Measurements from ENCODE around the gene SNAP47.

The SNAP47 gene

DNA sequence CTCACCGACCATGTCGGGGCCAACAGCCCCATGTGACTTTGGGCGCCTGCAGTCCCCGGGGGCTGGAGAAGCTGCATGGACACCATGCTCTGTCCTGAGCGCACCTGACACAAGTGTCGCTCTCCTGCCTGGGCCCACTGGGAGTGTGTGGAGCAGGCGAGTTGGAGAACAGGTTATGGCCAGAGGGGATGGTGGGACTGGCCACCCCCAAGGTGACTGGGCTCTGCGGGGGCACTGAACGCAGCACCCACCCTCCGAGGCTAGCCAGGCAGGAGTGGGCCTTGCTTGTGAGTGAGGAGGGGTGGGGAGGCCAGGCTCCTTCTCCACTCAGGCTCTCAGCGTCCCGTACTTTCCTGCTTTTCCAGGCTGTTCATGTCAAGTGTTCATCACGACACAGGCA, 35.6 kb downstream of the SNAP47 start:
- TF ChIP-seq, protein P1, sequence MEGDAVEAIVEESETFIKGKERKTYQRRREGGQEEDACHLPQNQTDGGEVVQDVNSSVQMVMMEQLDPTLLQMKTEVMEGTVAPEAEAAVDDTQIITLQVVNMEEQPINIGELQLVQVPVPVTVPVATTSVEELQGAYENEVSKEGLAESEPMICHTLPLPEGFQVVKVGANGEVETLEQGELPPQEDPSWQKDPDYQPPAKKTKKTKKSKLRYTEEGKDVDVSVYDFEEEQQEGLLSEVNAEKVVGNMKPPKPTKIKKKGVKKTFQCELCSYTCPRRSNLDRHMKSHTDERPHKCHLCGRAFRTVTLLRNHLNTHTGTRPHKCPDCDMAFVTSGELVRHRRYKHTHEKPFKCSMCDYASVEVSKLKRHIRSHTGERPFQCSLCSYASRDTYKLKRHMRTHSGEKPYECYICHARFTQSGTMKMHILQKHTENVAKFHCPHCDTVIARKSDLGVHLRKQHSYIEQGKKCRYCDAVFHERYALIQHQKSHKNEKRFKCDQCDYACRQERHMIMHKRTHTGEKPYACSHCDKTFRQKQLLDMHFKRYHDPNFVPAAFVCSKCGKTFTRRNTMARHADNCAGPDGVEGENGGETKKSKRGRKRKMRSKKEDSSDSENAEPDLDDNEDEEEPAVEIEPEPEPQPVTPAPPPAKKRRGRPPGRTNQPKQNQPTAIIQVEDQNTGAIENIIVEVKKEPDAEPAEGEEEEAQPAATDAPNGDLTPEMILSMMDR (IDR thresholded peaks at IDR 0.05; ENCODE audit: low read depth, low read length) = no peak
- H3K4me3 ChIP-seq (ENCODE audit: low read depth, low read length) = no peak overlapping the region

DNA sequence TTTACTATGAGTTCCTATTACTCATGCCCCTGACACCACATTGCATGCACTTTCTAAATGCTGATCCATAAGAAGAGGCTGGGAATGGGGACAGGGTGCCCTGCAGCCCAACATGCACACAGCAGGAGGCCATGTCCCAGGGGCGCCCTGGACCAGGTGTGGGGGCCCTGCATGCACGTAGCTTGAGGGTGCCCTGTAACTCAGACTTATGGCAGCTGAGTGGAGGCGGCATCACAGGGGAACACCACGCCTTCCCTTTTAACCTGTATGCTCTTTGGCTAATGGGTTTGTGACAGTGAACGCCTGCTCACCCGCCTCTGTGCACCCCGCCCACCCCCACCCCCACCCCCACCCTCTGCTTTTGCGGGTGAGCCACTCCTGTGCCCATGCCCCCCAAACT, 36.1 kb downstream of the SNAP47 start:
- TF ChIP-seq, protein P1 (IDR thresholded peaks at IDR 0.05; ENCODE audit: low read depth, low read length) = no peak
- H3K4me3 ChIP-seq (ENCODE audit: low read depth, low read length) = no peak overlapping the region

DNA sequence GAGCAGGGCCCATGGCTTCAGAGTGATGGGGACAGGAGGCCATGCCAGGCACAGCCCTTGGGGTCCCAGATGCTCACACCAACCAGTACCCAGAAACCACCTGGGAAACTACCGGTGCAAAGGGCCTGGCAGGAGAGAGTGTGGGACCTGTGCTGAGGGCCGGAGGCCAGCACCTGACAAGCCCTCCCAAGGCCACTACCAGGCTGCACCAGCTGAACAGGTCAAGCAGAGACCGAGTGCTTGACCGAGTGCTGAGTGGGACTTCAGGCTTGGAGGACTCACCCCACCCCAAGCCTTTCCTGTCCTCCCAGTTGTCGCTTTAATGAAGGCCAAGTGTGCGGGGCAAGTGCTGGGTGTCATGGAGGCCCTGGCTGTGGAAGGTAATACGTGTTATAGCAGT, 36.5 kb downstream of the SNAP47 start:
- TF ChIP-seq, protein P1 (IDR thresholded peaks at IDR 0.05; ENCODE audit: low read depth, low read length) = no peak

DNA sequence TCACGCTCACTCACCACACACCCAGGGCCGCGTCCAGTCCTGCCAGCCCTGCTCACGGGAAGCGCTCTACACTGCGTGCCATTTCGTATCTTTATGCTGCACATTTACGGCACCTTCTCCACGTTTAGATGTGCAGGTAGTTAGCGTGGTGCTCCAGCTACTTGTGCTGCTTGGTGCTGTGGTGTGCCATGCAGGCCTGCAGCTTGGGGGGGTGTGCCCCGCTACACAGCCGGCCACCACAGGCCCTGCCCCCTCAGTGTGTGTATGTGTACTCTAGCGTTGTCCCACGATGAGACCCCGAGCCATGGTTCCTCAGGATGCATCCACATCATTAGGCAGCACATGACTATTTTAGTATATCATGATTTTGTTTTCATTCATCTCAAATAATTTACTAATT, 38.3 kb downstream of the SNAP47 start:
- no peak overlapping the region for H3K4me3 ChIP-seq (ENCODE audit: low read depth, low read length)
- TF ChIP-seq, protein P1 (IDR thresholded peaks at IDR 0.05; ENCODE audit: low read depth, low read length) = no peak

More for the DNA sequence above, 36.5 kb downstream of the SNAP47 start:
- H3K4me3 ChIP-seq (ENCODE audit: low read depth, low read length) = no peak overlapping the region

DNA sequence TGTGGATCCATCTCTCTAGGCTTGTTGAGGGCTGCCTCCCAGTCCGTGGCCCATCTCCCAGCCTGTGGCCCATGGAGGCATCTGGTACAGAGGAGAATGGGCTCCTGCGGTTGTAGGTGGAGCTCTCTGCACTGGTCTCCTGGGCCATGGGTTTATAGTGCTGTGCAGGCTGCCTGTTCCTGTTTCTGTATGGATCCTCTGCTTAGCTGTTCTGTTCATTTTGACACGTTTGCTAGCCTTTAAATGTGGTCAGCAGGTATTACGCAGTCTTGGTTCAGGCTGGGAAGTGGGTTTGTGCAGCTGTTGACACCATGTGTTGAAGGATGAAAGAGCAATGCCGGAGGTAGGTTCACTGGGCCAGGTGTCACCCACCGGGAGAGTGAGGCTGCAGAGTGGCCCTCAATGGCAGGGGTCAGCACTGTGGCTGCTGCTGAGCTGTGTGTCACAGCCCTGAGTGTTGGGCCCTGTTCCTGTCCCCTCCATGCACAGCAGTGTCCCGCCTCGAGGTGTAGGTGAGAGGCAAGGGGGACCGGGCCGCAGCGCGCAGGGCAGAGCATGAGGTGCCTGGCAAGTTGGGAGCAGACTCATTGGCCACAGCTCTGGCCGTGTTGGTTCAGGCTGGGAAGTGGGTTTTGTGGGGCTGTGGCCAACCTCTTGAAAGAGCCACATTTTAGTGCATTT, 39.0 kb downstream of the SNAP47 start:
- no peak overlapping the region for H3K4me3 ChIP-seq (ENCODE audit: low read depth, low read length)
- TF ChIP-seq, protein P1 (IDR thresholded peaks at IDR 0.05; ENCODE audit: low read depth, low read length) = no peak

DNA sequence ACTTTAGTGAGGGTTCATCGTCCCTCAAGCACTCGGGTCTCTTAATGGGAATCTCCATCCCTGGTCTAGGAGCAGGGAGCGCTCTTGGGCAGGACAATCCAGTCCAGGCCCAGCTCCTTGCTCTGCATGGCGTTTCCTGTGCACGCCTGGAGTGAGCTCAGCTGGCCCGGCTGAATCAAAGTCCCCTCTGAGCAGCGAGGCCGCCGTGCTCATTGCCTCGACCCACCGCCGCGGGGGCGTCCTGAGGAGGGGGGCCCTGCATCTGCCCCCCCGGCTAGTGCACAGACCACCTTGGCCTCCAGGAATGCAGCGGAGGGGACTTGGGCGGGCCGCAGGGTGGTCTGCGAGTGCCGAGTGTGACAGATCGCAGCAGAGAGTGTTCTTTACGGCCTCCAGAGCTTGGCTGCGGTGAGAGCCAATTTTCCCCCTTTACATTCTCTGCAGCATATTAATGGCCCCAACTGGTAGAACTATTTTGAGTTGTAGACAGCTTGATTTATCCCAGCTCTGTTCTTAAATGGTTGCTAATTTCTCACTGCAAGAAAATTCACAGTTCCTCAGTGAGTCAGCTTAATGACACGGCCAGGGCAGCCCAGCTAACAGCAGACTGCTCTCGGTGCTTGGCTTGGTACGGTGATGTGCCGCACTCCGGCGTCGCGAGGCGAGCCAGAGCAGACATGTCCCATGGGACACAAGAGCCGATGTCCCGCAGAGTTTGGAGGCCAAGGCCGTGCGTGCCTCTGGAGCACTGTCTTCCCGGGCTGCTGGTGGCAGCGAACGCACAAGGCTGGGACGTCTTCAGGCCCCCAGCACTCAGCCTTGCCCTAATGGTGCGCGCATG, 39.8 kb downstream of the SNAP47 start:
- H3K4me3 ChIP-seq (ENCODE audit: low read depth, low read length) = no peak overlapping the region
- TF ChIP-seq, protein P1 (IDR thresholded peaks at IDR 0.05; ENCODE audit: low read depth, low read length) = no peak

DNA sequence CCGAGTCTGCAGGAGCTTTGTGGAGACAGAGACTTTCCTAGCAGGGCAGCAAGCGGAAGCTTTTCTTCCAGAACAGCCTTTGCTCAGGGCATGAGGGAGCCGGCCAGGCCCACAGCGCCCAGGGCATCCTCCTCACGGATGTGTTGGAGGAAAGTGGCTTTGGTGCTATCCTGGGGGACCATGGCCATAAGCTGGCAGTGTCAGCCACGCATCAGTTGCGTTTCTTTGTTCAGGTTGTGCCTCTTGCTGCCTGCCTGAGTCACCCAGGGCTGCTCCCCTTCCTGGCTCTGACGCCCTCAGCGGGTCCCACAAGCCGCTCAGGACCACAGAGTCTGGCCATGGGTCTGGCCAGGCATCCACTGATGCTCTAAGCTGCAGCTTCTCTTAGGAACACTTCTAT, 40.6 kb downstream of the SNAP47 start:
- no peak overlapping the region for H3K4me3 ChIP-seq (ENCODE audit: low read depth, low read length)
- TF ChIP-seq, protein P1 (IDR thresholded peaks at IDR 0.05; ENCODE audit: low read depth, low read length) = no peak
